SK-N-SH (cell line): ENCODE data around the gene FDPS. TPM values are rescaled to one million over a fixed set of nuclear protein-coding genes. Genes with fewer than 3 reads are reported as not detected.

ENCODE experiments used
- CHD2 ChIP-seq: fragments of 150-350 bp; IDR thresholded peaks from 2 replicates; pipeline ENCODE4 v1.6.1; 2018; ENCODE audit warnings: low read length; ENCODE audit not compliant: partially characterized antibody
- CTCF ChIP-seq: fragments of 200-600 bp; sonication (generic); IDR thresholded peaks from 2 replicates; pipeline ENCODE4 v1.6.1; 2017; ENCODE audit warnings: antibody characterized with exemption, mild to moderate bottlenecking, moderate library complexity
- EZH2phosphoT487 ChIP-seq: fragments of 200-600 bp; sonication (generic); IDR thresholded peaks from 2 replicates; pipeline ENCODE4 v1.6.1; 2017; ENCODE audit warnings: low read depth, mixed run types, mild to moderate bottlenecking, antibody characterized with exemption, moderate library complexity, borderline replicate concordance
- FOXJ3 ChIP-seq: sonication (generic); formaldehyde crosslinking; IDR thresholded peaks from 2 replicates; pipeline ENCODE4 v1.5.1; 2020; ENCODE audit warnings: mild to moderate bottlenecking, missing genetic modification reagents
- FOXM1 ChIP-seq: IDR thresholded peaks from 2 replicates; pipeline ENCODE4 v1.4.0; 2012; ENCODE audit warnings: low read depth, mild to moderate bottlenecking
- GATA2 ChIP-seq: sonication (generic); formaldehyde crosslinking; IDR thresholded peaks from 2 replicates; pipeline ENCODE4 v1.5.0; 2020; ENCODE audit warnings: mild to moderate bottlenecking, missing genetic modification reagents
- MAX ChIP-seq: IDR thresholded peaks from 2 replicates; pipeline ENCODE4 v1.4.0; 2012; ENCODE audit warnings: low read depth
- NFIC ChIP-seq: IDR thresholded peaks from 2 replicates; pipeline ENCODE4 v1.4.0; 2012; ENCODE audit warnings: borderline replicate concordance
- PBX3 ChIP-seq: IDR thresholded peaks from 2 replicates; pipeline ENCODE4; 2012
- POLR2AphosphoS5 ChIP-seq: IDR thresholded peaks from 2 replicates; pipeline ENCODE4 v1.6.1; 2012; ENCODE audit warnings: low read depth, low read length
- REST ChIP-seq: IDR thresholded peaks from 2 replicates; pipeline ENCODE4 v1.6.1; 2012; ENCODE audit warnings: mild to moderate bottlenecking, low read depth, low read length, moderate library complexity
- RXRA ChIP-seq: IDR thresholded peaks from 2 replicates; pipeline ENCODE4 v1.4.0; 2012; ENCODE audit warnings: low read depth, mild to moderate bottlenecking, borderline replicate concordance
- SIN3A ChIP-seq: IDR thresholded peaks from 2 replicates; pipeline ENCODE4 v1.6.1; 2012; ENCODE audit warnings: low read depth, mild to moderate bottlenecking, low read length, moderate library complexity, borderline replicate concordance
- SMC3 ChIP-seq: IDR thresholded peaks from 2 replicates; pipeline ENCODE4 v1.6.1; 2012; ENCODE audit warnings: low read depth, low read length, improper control_type of control experiment
- TAF1 ChIP-seq: IDR thresholded peaks from 2 replicates; pipeline ENCODE4 v1.6.1; 2012; ENCODE audit warnings: low read depth, mild to moderate bottlenecking, low read length, moderate library complexity, borderline replicate concordance
- USF2 ChIP-seq: fragments of 150-350 bp; IDR thresholded peaks from 2 replicates; pipeline ENCODE4 v1.6.1; 2017; ENCODE audit warnings: antibody characterized with exemption, low read length, low read depth, borderline replicate concordance
- polyA plus RNA-seq, 3 experiments: library from polyadenylated mRNA; depleted of rRNA; stranded (reverse); fragments of >200 nt; gene quantifications; 2 replicates each; pipeline ENCODE4 v1.2.3, GENCODE V29; 2012

FDPS gene
- polyA plus RNA-seq, 1 of the 3 experiments (the other 2 are of a cell fraction): 126 TPM

GRCh38 chr1:155277070-155277901 is 31.4 kb upstream of the FDPS start, which contains the start of gene HCN3 (continued):
- no peak for TF ChIP-seq GATA2
- no peak for TF ChIP-seq NFIC
- TF ChIP-seq CTCF: peak; percentile 70
- TF ChIP-seq SMC3: peak; percentile 73
- peak; percentile 9 for TF ChIP-seq CHD2
- TF ChIP-seq EZH2phosphoT487: no peak
- TF ChIP-seq RXRA: no peak
- 0 out of 2 replicates have a peak, but pooled peaks have one; percentile 28 for TF ChIP-seq POLR2AphosphoS5
- no peak for TF ChIP-seq TAF1
- TF ChIP-seq FOXJ3 (CRISPR knock-in tag): no peak
- TF ChIP-seq SIN3A: peak; percentile 87; the same call in 1 of the 2 replicates
- no peak for TF ChIP-seq PBX3
- TF ChIP-seq REST: 0 out of 2 replicates have a peak, but pooled peaks have one; percentile 28
- TF ChIP-seq MAX: peak; percentile 59
- no peak for TF ChIP-seq FOXM1
- no peak for TF ChIP-seq USF2
